ENCODE measurements around the gene LSAMP.

GRCh38 chr3:116341899-116342298 is 103.4 kb downstream of the LSAMP start:
- TF ChIP-seq EP300 (IDR thresholded peaks at IDR 0.05) (no peak), CTCF (IDR thresholded peaks at IDR 0.05) (no peak), POLR2AphosphoS5 (IDR thresholded peaks at IDR 0.05) (no peak)
